CD8-positive, alpha-beta memory T cell (primary cell): ENCODE measurements around the gene TMEM201. TPM values are rescaled to one million over a fixed set of nuclear protein-coding genes. Genes with fewer than 3 reads are reported as not detected.

Experiments used
- CTCF ChIA-PET: fragments of 350-600 bp; sonication (Branson Sonifier 250); formaldehyde crosslinking; loops from one replicate; lab custom pipeline; 2021; ENCODE audit warnings: antibody characterized with exemption; lab: Charles Lee
- POLR2A ChIA-PET: fragments of 350-600 bp; sonication (Branson Sonifier 250); formaldehyde crosslinking; loops from one replicate; lab custom pipeline; 2021; ENCODE audit warnings: antibody characterized with exemption; lab: Charles Lee
- DNase-seq, 5 donors: peaks; one replicate each; pipeline versions ENCODE4 v3.0.0 to v3.0.0-alpha.2; 2020 to 2022; ENCODE audit warnings: mixed read lengths in 1 of 5
- H3K27ac ChIP-seq: one replicate; pipeline ENCODE4 v1.7.0; 2013; ENCODE audit warnings: low read depth, mild to moderate bottlenecking, low read length, moderate library complexity
- H3K27me3 ChIP-seq: 2 replicates; pipeline ENCODE4 v1.7.0; 2013; ENCODE audit warnings: low read length, mild to moderate bottlenecking; ENCODE audit not compliant: insufficient read depth, poor library complexity, severe bottlenecking
- H3K36me3 ChIP-seq: 2 replicates; pipeline ENCODE4 v1.7.0; 2013; ENCODE audit warnings: mild to moderate bottlenecking, low read length, moderate library complexity; ENCODE audit not compliant: insufficient read depth
- H3K4me1 ChIP-seq: 2 replicates; pipeline ENCODE4 v1.7.0; 2013; ENCODE audit warnings: mild to moderate bottlenecking, low read length, moderate library complexity; ENCODE audit not compliant: insufficient read depth
- H3K4me3 ChIP-seq: 2 replicates; pipeline ENCODE4 v1.7.0; 2013; ENCODE audit warnings: mild to moderate bottlenecking, low read length
- H3K9me3 ChIP-seq: 2 replicates; pipeline ENCODE4 v1.7.0; 2013; ENCODE audit warnings: mild to moderate bottlenecking, low read length
- H3K27ac Mint-ChIP-seq, 8 donors: one replicate each; pipeline ENCODE4 v1.8.0; 2020 to 2021; ENCODE audit warnings: mixed read lengths in 8 of 8, mild to moderate bottlenecking in 6 of 8, inconsistent platforms in 3 of 8, moderate library complexity in 3 of 8
- H3K27me3 Mint-ChIP-seq, 2 donors: one replicate each; pipeline ENCODE4 v1.8.0; 2020 to 2021; ENCODE audit warnings: mixed read lengths in 2 of 2, mild to moderate bottlenecking in 1 of 2, moderate library complexity in 1 of 2
- H3K36me3 Mint-ChIP-seq, 3 donors: one replicate each; pipeline ENCODE4 v1.8.0; 2020 to 2021; ENCODE audit warnings: mixed read lengths in 3 of 3, inconsistent platforms in 1 of 3, mild to moderate bottlenecking in 1 of 3
- H3K4me1 Mint-ChIP-seq, 3 donors: one replicate each; pipeline ENCODE4 v1.8.0; 2020 to 2021; ENCODE audit warnings: mixed read lengths in 3 of 3, inconsistent platforms in 1 of 3, mild to moderate bottlenecking in 1 of 3
- H3K4me3 Mint-ChIP-seq, 7 donors: one replicate each; pipeline ENCODE4 v1.8.0; 2020 to 2021; ENCODE audit warnings: mixed read lengths in 7 of 7, mild to moderate bottlenecking in 6 of 7, moderate library complexity in 4 of 7, inconsistent platforms in 2 of 7
- H3K9me3 Mint-ChIP-seq, 5 donors: one replicate each; pipeline ENCODE4 v1.8.0; 2020 to 2022; ENCODE audit warnings: mixed read lengths in 5 of 5, mild to moderate bottlenecking in 3 of 5, moderate library complexity in 2 of 5, inconsistent platforms in 1 of 5
- polyA plus RNA-seq: library from polyadenylated mRNA; unstranded; fragments of 300-500 nt; fragmentation: Illumina TruSeq; gene quantifications from one replicate; pipeline ENCODE4 v1.2.3, GENCODE V29; 2021
- total RNA-seq, 2 experiments: library from RNA; stranded (reverse); gene quantifications; one replicate each; pipeline ENCODE4 v1.2.3, GENCODE V29; 2021

Gene TMEM201
- total and polyA plus RNA-seq, 3 experiments from 2014 or later: 2.8 to 32.8 (median 32.2) TPM

GRCh38 chr1:9654051-9654833 lies 65.5 kb downstream of the TMEM201 start:
- H3K9me3 ChIP-seq: no peaks in the 10 kb centered on the region
- H3K36me3 Mint-ChIP-seq: peaks cover 0 to 23% (median 0%) of the 10 kb centered on the region in 3 donors
- no peak overlapping the region for H3K27ac ChIP-seq
- peak overlapping the region; percentile 91 for H3K4me3 ChIP-seq
- ChIA-PET CTCF (interaction anchor here (0.8 to 7.8 kb wide), 18 partner anchors 9 to 215 kb away, joined by 3 to 136 read pairs (median 6); no protein-coding TSS in a partner anchor), POLR2A (interaction anchor here (0.8 to 7.2 kb wide), 9 partner anchors 11 to 257 kb away, joined by 3 to 161 read pairs (median 10); no protein-coding TSS in a partner anchor)
- peak overlapping the region; percentile 94 to 100 (median 100) for H3K4me3 Mint-ChIP-seq
- no peaks in the 10 kb centered on the region for H3K9me3 Mint-ChIP-seq
- DNase-seq: peak in 1 of 5 donors; percentile 51
- peaks cover 75% of the 10 kb centered on the region for H3K4me1 ChIP-seq
- no peaks in the 10 kb centered on the region for H3K27me3 ChIP-seq
- H3K36me3 ChIP-seq: no peaks in the 10 kb centered on the region
- peaks cover 0 to 3% of the 10 kb centered on the region in 2 donors for H3K27me3 Mint-ChIP-seq
- H3K27ac Mint-ChIP-seq: peak overlapping the region; percentile 93 to 99 (median 96)
- peaks cover 67 to 80% (median 79%) of the 10 kb centered on the region in 3 donors for H3K4me1 Mint-ChIP-seq

- H3K4me3 ChIP-seq: peak overlapping the region; percentile 91
- peak overlapping the region; percentile 94 to 100 (median 100) for H3K4me3 Mint-ChIP-seq
- peak overlapping the region; percentile 93 to 99 (median 96) for H3K27ac Mint-ChIP-seq
- H3K36me3 Mint-ChIP-seq: peaks cover 0 to 29% (median under 1%) of the 10 kb centered on the region in 3 donors
- peaks cover 74% of the 10 kb centered on the region for H3K4me1 ChIP-seq
- CTCF ChIA-PET: interaction anchor here (0.6 to 7.8 kb wide), 17 partner anchors 11 to 214 kb away, joined by 3 to 136 read pairs (median 5); no protein-coding TSS in a partner anchor
- POLR2A ChIA-PET: interaction anchor here (0.6 to 7.2 kb wide), 11 partner anchors 9 to 60 kb away, joined by 3 to 161 read pairs (median 8); no protein-coding TSS in a partner anchor
- DNase-seq: peak; percentile 25 to 59 (median 50)
- no peaks in the 10 kb centered on the region for H3K9me3 ChIP-seq
- H3K27ac ChIP-seq: no peak overlapping the region
- H3K27me3 Mint-ChIP-seq: peaks cover 0 to 3% of the 10 kb centered on the region in 2 donors
- no peaks in the 10 kb centered on the region for H3K36me3 ChIP-seq
- H3K9me3 Mint-ChIP-seq: no peaks in the 10 kb centered on the region
- H3K4me1 Mint-ChIP-seq: peaks cover 70 to 83% (median 82%) of the 10 kb centered on the region in 3 donors
- H3K27me3 ChIP-seq: no peaks in the 10 kb centered on the region
These were observed 66.4 kb downstream of the TMEM201 start for GRCh38 chr1:9654834-9655723.

DNA sequence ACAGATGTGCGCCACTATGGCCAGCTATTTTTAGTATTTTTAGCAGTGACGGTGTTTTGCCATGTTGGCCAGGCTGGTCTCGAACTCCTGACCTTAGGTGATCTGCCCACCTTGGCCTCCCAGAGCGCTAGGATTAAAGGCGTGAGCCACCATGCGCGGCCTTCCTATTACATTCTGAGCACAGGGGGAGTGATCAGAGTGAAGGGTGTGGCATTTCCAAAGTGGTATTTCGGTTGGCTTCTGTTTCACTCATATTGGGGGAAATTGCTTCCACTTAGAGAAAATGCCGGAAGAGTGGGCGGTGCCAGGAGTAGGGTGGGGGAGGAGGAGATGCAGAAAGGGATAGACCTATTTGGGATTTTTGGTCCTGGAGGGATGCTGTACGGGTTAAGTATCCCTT lies 67.1 kb downstream of the TMEM201 start:
- H3K27me3 Mint-ChIP-seq: peaks cover 0 to 3% of the 10 kb centered on the region in 2 donors
- Histone ChIP-seq H3K36me3 (no peaks in the 10 kb centered on the region), H3K4me3 (no peak overlapping the region), H3K27me3 (no peaks in the 10 kb centered on the region), H3K27ac (no peak overlapping the region), H3K9me3 (no peaks in the 10 kb centered on the region), H3K4me1 (peaks cover 71% of the 10 kb centered on the region)
- no peaks in the 10 kb centered on the region for H3K9me3 Mint-ChIP-seq
- peaks cover 72 to 84% (median 82%) of the 10 kb centered on the region in 3 donors for H3K4me1 Mint-ChIP-seq
- ChIA-PET POLR2A (interaction anchor here (1.0 to 7.2 kb wide), 5 partner anchors 10 to 60 kb away, joined by 3 to 161 read pairs (median 3); no protein-coding TSS in a partner anchor), CTCF (interaction anchor here (0.9 to 7.8 kb wide), 7 partner anchors 20 to 213 kb away, joined by 3 to 136 read pairs (median 7); no protein-coding TSS in a partner anchor)
- peaks cover 0 to 36% (median 8%) of the 10 kb centered on the region in 3 donors for H3K36me3 Mint-ChIP-seq
- peak overlapping the region; percentile 94 to 100 (median 100) for H3K4me3 Mint-ChIP-seq
- DNase-seq: no peak
- peak overlapping the region; percentile 68 to 99 (median 96) for H3K27ac Mint-ChIP-seq

DNA sequence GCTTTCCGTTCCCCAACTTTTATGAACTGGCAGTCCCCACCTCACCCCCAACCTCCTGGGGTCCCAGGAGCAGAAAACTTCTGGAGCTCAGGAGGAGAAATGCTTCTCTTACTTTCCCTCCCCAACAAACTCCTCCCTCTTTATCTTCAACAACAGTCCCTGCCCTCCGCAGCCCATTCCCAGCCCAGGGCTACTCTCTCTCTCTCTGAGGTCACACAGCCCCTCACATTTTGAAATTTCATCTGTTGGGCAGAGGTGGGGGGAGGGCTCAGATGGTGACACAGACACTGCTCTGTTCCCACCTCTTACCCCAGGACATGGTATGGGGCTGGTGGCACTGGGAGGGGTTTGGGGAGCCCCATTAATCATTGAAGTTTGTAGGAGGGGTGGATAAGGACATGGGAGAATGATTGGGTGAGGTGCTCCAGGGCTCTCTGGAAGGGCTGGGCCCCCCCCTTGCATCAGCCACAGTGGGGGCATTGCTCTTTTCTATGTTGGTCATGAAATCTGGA lies 68.9 kb downstream of the TMEM201 start:
- CTCF ChIA-PET: interaction anchor here (0.9 to 1.3 kb wide), 2 partner anchors 11 to 31 kb away, joined by 3 to 4 read pairs; no protein-coding TSS in a partner anchor
- no peak for DNase-seq
- Histone ChIP-seq H3K4me1 (peaks cover 66% of the 10 kb centered on the region), H3K4me3 (peak overlapping the region; percentile 18), H3K9me3 (no peaks in the 10 kb centered on the region), H3K36me3 (no peaks in the 10 kb centered on the region), H3K27me3 (no peaks in the 10 kb centered on the region), H3K27ac (peak overlapping the region; percentile 60)
- no peaks in the 10 kb centered on the region for H3K9me3 Mint-ChIP-seq
- H3K4me3 Mint-ChIP-seq: peak overlapping the region; percentile 54 to 80 (median 71)
- H3K27ac Mint-ChIP-seq: peak overlapping the region; percentile 70 to 97 (median 90)
- H3K4me1 Mint-ChIP-seq: peaks cover 69 to 87% (median 82%) of the 10 kb centered on the region in 3 donors
- H3K36me3 Mint-ChIP-seq: peaks cover 0 to 41% (median 11%) of the 10 kb centered on the region in 3 donors
- POLR2A ChIA-PET: interaction anchor here (0.6 to 1.2 kb wide), 5 partner anchors 10 to 60 kb away, joined by 3 to 18 read pairs (median 4); no protein-coding TSS in a partner anchor
- no peaks in the 10 kb centered on the region for H3K27me3 Mint-ChIP-seq

DNA sequence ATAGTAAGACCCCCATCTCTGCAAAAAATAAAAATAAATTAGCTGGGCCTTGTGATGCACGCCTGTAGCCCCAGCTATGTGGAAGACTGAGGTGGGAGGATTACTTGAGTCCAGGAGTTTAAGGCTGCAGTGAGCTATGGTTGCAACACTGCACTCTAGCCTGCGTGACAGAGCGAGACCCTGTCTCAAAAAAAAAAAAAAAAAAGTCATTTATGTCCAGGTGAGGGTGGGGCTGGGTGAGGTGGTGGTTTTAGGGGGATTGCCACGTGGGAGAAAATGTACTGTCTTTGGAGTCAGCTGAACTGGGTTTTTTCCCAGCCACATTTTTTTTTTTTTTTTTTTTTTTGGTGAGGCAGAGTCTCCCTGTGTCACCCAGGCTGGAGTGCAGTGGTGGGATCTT lies 69.5 kb downstream of the TMEM201 start:
- peak in 1 of 5 donors; percentile 38 for DNase-seq
- peaks cover 74 to 92% (median 83%) of the 10 kb centered on the region in 3 donors for H3K4me1 Mint-ChIP-seq
- Histone ChIP-seq H3K27me3 (no peaks in the 10 kb centered on the region), H3K27ac (peak overlapping the region; percentile 60), H3K4me1 (peaks cover 66% of the 10 kb centered on the region), H3K9me3 (no peaks in the 10 kb centered on the region), H3K36me3 (peaks cover 5% of the 10 kb centered on the region), H3K4me3 (peak overlapping the region; percentile 18)
- peak overlapping the region; percentile 54 to 80 (median 71) for H3K4me3 Mint-ChIP-seq
- H3K36me3 Mint-ChIP-seq: peaks cover 0 to 44% (median 11%) of the 10 kb centered on the region in 3 donors
- H3K27me3 Mint-ChIP-seq: no peaks in the 10 kb centered on the region
- POLR2A ChIA-PET: interaction anchor here (0.6 to 1.2 kb wide), 7 partner anchors 9 to 70 kb away, joined by 3 to 18 read pairs (median 4); no protein-coding TSS in a partner anchor
- CTCF ChIA-PET: interaction anchor here (0.7 to 1.3 kb wide), 4 partner anchors 10 to 31 kb away, joined by 3 to 4 read pairs (median 4); no protein-coding TSS in a partner anchor
- H3K9me3 Mint-ChIP-seq: no peaks in the 10 kb centered on the region
- H3K27ac Mint-ChIP-seq: peak overlapping the region; percentile 78 to 97 (median 90)

DNA sequence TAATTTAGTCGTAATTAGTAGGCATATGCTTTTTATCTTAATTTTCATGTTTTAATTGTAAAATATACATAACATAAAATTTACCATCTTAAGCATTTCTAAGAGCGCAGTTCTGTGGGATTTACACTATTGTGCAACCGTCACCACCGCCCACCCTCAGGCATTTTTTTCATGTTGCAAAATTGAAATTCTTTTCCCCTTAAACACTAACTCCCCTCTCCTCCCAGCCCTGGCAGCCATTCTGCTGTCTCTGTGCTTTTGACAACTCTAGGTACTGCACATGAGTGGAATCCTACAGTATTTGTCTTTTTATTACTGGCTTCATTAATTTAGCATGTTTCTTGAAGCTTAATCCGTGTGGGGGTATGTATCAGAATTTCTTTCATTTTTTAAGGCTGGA lies 70.6 kb downstream of the TMEM201 start:
- peaks cover 6% of the 10 kb centered on the region for H3K36me3 ChIP-seq
- ChIA-PET POLR2A (interaction anchor here (0.9 kb wide), 1 partner anchor 39 kb away, joined by 3 read pairs; no protein-coding TSS in a partner anchor), CTCF (interaction anchor here (1.3 to 1.6 kb wide), 2 partner anchors 33 to 58 kb away, joined by 3 to 6 read pairs; no protein-coding TSS in a partner anchor)
- peak overlapping the region in 6 of 7 donors; percentile 4 to 64 (median 52) for H3K4me3 Mint-ChIP-seq
- peaks cover 67 to 87% (median 80%) of the 10 kb centered on the region in 3 donors for H3K4me1 Mint-ChIP-seq
- no peak overlapping the region for H3K4me3 ChIP-seq
- no peaks in the 10 kb centered on the region for H3K9me3 Mint-ChIP-seq
- H3K27ac Mint-ChIP-seq: peak overlapping the region; percentile 35 to 93 (median 77)
- no peaks in the 10 kb centered on the region for H3K27me3 Mint-ChIP-seq
- no peaks in the 10 kb centered on the region for H3K27me3 ChIP-seq
- H3K27ac ChIP-seq: no peak overlapping the region
- DNase-seq: no peak
- peaks cover 61% of the 10 kb centered on the region for H3K4me1 ChIP-seq
- H3K36me3 Mint-ChIP-seq: peaks cover 0 to 40% (median 11%) of the 10 kb centered on the region in 3 donors
- H3K9me3 ChIP-seq: no peaks in the 10 kb centered on the region
